COR-L47 (cell line): ENCODE measurements around the gene PLXNB2.

Source experiments
- DNase-seq: peaks from one replicate; lab custom pipeline; 2025; lab: John Stamatoyannopoulos, UW

PLXNB2 gene

GRCh38 chr22:50228366-50228765 lies 79.1 kb downstream of the PLXNB2 start:
- DNase-seq = no peak

DNA sequence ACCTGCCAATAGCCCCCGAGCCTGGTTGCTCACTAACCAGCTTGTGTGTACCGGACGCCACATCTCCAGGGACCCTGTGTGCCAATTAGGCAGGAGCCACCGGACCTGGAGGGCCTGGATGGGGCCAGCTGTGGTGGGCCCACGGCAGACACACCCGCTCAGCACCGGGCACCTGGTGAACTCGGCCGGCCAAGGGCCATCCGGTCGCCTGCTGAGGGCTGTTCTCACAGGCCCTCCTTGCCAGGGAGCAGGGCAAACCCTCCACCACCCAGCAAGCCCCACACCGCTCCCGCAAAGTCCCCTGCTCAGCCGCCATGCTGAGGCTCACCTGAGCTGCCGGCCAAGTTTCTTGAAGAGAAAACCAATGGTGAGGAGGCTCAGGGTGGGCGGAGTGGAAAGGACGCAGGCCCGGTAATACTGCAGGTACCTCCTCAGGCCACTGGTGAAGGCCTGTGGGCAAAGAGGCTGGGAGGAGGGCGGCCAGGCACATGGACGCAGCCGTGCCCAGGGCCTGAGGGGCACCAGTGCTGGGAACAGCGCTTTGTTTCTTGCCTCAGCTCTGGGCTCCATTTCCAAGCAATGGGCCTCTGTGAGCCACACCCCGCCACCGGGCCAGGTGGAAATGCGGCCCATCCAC lies 79.7 kb downstream of the PLXNB2 start:
- no peak for DNase-seq

DNA sequence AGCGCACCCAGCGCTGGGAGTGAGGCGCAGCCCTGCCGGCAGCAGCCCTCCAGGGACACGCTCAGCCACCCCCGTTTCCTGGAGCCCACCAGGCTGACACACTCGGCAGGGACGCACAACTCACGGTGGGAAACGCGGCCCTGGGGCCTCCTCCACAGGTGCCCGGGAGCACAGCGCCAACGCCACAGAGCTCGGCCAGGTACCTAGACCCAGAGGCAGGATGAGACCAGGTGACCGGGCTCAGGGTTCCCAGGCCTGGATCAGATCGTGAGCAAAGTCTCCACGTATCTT lies 80.6 kb downstream of the PLXNB2 start:
- no peak for DNase-seq

- no peak for DNase-seq
These were observed 81.2 kb downstream of the PLXNB2 start for GRCh38 chr22:50226063-50226874.

- DNase-seq = no peak
These were observed 82.1 kb downstream of the PLXNB2 start for GRCh38 chr22:50225200-50225969.
